RKO (cell line): Measurements from ENCODE around the gene FGF21.
"Not testable (repeated sequence)": the region's sequence is repeated elsewhere in the genome, so short reads cannot be mapped to it uniquely, and the experiment has no call there.

ENCODE experiments used
- DNase-seq: peaks from one replicate; pipeline ENCODE4 v3.0.0-alpha.2; 2016; ENCODE audit warnings: low spot score

Gene FGF21

GRCh38 chr19:48751845-48752495 lies 3.4 kb upstream of the FGF21 start:
- DNase-seq = no peak

GRCh38 chr19:48752496-48753365 lies 2.6 kb upstream of the FGF21 start, which contains the start of gene FUT1:
FUT1 (minus strand) TSS chr19:48752641; CDS start chr19:48751281, 1,360 bp downstream.
- DNase-seq = peak; percentile 66

GRCh38 chr19:48755787-48756186 lies 463 bp downstream of the FGF21 start:
- no peak for DNase-seq

GRCh38 chr19:48756212-48756611 lies 888 bp downstream of the FGF21 start:
- no peak for DNase-seq

GRCh38 chr19:48756686-48757085 lies 1.4 kb downstream of the FGF21 start:
- DNase-seq = no peak

GRCh38 chr19:48757089-48757675 lies 1.9 kb downstream of the FGF21 start:
- DNase-seq = no peak

- no peak for DNase-seq
Measured at GRCh38 chr19:48757741-48758144, 2.4 kb downstream of the FGF21 start.

GRCh38 chr19:48760504-48761205 lies 5.3 kb downstream of the FGF21 start:
- peak; percentile 71 for DNase-seq

GRCh38 chr19:48765816-48766215 lies 10.5 kb downstream of the FGF21 start:
- not testable (repeated sequence) for DNase-seq

GRCh38 chr19:48768171-48768753 lies 12.9 kb downstream of the FGF21 start:
- DNase-seq = not testable (repeated sequence)

GRCh38 chr19:48768994-48769713 lies 13.8 kb downstream of the FGF21 start:
- no peak for DNase-seq

- DNase-seq = no peak
Measured at GRCh38 chr19:48770266-48770665, 14.9 kb downstream of the FGF21 start.

GRCh38 chr19:48770734-48771472 lies 15.6 kb downstream of the FGF21 start:
- no peak for DNase-seq

- DNase-seq = no peak
Measured at GRCh38 chr19:48772503-48772953, 17.2 kb downstream of the FGF21 start.

- no peak for DNase-seq
Measured at GRCh38 chr19:48777139-48777538, 21.8 kb downstream of the FGF21 start.

GRCh38 chr19:48777720-48778119 lies 22.4 kb downstream of the FGF21 start:
- no peak for DNase-seq

- no peak for DNase-seq
Measured at GRCh38 chr19:48779636-48780035, 24.3 kb downstream of the FGF21 start.

GRCh38 chr19:48780631-48781391 lies 25.5 kb downstream of the FGF21 start:
- peak; percentile 67 for DNase-seq

- no peak for DNase-seq
Measured at GRCh38 chr19:48784527-48784926, 29.2 kb downstream of the FGF21 start.

GRCh38 chr19:48786422-48786821 lies 31.1 kb downstream of the FGF21 start:
- not testable (repeated sequence) for DNase-seq
